SK-N-SH (cell line): ENCODE data around the gene THSD4. TPM values are rescaled to one million over a fixed set of nuclear protein-coding genes. Genes with fewer than 3 reads are reported as not detected.

Experiments used
- CTCF ChIA-PET: fragments of 300-600, 350-600 bp; formaldehyde crosslinking; extraction: SDS; loops from one replicate; lab custom pipeline; 2021; lab: Yijun Ruan, JAX
- POLR2A ChIA-PET: fragments of 350-600 bp; sonication (Branson Sonifier 250); formaldehyde crosslinking; extraction: SDS; loops from one replicate; lab custom pipeline; 2020; ENCODE audit warnings: antibody characterized with exemption, inconsistent platforms; lab: Yijun Ruan, JAX
- DNase-seq: peaks from one replicate; pipeline ENCODE4 v3.0.0; 2012
- H2AFZ ChIP-seq: fragments of 200-600 bp; sonication (generic); 2 replicates; pipeline ENCODE4 v1.8.1; 2016; ENCODE audit warnings: antibody characterized with exemption, mild to moderate bottlenecking, low read depth
- H3F3A ChIP-seq: fragments of 200-600 bp; sonication (generic); replicated peaks from 2 replicates; pipeline ENCODE3; 2016; ENCODE audit warnings: antibody characterized with exemption, mild to moderate bottlenecking; ENCODE audit not compliant: insufficient read depth
- H3K27ac ChIP-seq, 2 experiments: fragments of 200-500 bp in 1 of 2; fragments of 200-600 bp in 1 of 2; sonication (Bioruptor generic) in 1 of 2; sonication (generic), shearing (Covaris generic) in 1 of 2; 2 replicates each; pipeline versions ENCODE4 v1.5.1 to v1.6.1; 2014 to 2016; ENCODE audit warnings: low read depth in 2 of 2, inconsistent platforms in 1 of 2, low read length in 1 of 2, mild to moderate bottlenecking in 1 of 2, mixed read lengths in 1 of 2
- H3K27me3 ChIP-seq: fragments of 200-600 bp; sonication (generic), shearing (Covaris generic); 2 replicates; pipeline ENCODE4 v1.6.1; 2016; ENCODE audit warnings: mixed run types; ENCODE audit not compliant: insufficient read depth
- H3K36me3 ChIP-seq, 2 experiments: fragments of 200-500 bp in 1 of 2; fragments of 200-600 bp in 1 of 2; sonication (Bioruptor generic) in 1 of 2; sonication (generic) in 1 of 2; replicated peaks in 1 of 2; 2 replicates each; pipeline versions ENCODE3 to v1.5.1; 2014 to 2016; ENCODE audit warnings: low read length in 1 of 2, mild to moderate bottlenecking in 1 of 2; ENCODE audit not compliant: insufficient read depth in 2 of 2, control insufficient read depth in 1 of 2
- H3K4me1 ChIP-seq, 2 experiments: fragments of 200-500 bp in 1 of 2; fragments of 200-600 bp in 1 of 2; sonication (Bioruptor generic) in 1 of 2; sonication (generic), shearing (Covaris generic) in 1 of 2; 2 replicates each; pipeline versions ENCODE4 v1.5.1 to v1.6.1; 2014 to 2016; ENCODE audit warnings: low read depth in 1 of 2, low read length in 1 of 2, mixed run types in 1 of 2; ENCODE audit not compliant: insufficient read depth in 2 of 2, control insufficient read depth in 1 of 2
- H3K4me2 ChIP-seq: fragments of 200-600 bp; sonication (generic), shearing (Covaris generic); 2 replicates; pipeline ENCODE4 v1.6.1; 2017; ENCODE audit warnings: mixed run types
- H3K4me3 ChIP-seq, 2 experiments: fragments of 200-500 bp in 1 of 2; fragments of 200-600 bp in 1 of 2; sonication (Bioruptor generic) in 1 of 2; sonication (generic), shearing (Covaris generic) in 1 of 2; 2 replicates each; pipeline versions ENCODE4 v1.5.1 to v1.8.1; 2014 to 2016; ENCODE audit warnings: low read depth in 2 of 2, inconsistent platforms in 1 of 2, low read length in 1 of 2, mild to moderate bottlenecking in 1 of 2, mixed read lengths in 1 of 2, moderate library complexity in 1 of 2
- H3K79me2 ChIP-seq: fragments of 200-600 bp; sonication (generic); 2 replicates; pipeline ENCODE4 v1.8.1; 2017; ENCODE audit warnings: mild to moderate bottlenecking; ENCODE audit not compliant: insufficient read depth
- H3K9ac ChIP-seq: fragments of 200-600 bp; sonication (generic); 2 replicates; pipeline ENCODE4 v1.6.1; 2017; ENCODE audit warnings: mixed run types
- H3K9me2 ChIP-seq: fragments of 200-600 bp; sonication (generic); 2 replicates; pipeline ENCODE4 v1.6.1; 2017; ENCODE audit warnings: mixed run types
- H3K9me3 ChIP-seq: fragments of 200-600 bp; sonication (generic); 2 replicates; pipeline ENCODE4 v1.6.1; 2017; ENCODE audit warnings: mixed run types, mild to moderate bottlenecking, moderate library complexity
- H4K20me1 ChIP-seq: fragments of 200-600 bp; sonication (generic); 2 replicates; pipeline ENCODE4 v1.6.1; 2017; ENCODE audit warnings: mild to moderate bottlenecking, mixed run types; ENCODE audit not compliant: insufficient read depth
- CHD2 ChIP-seq: fragments of 150-350 bp; IDR thresholded peaks from 2 replicates; pipeline ENCODE4 v1.6.1; 2018; ENCODE audit warnings: low read length; ENCODE audit not compliant: partially characterized antibody
- ELF1 ChIP-seq: IDR thresholded peaks from 2 replicates; pipeline ENCODE4 v1.4.0; 2012
- FOXM1 ChIP-seq: IDR thresholded peaks from 2 replicates; pipeline ENCODE4 v1.4.0; 2012; ENCODE audit warnings: low read depth, mild to moderate bottlenecking
- GABPA ChIP-seq: IDR thresholded peaks from 2 replicates; pipeline ENCODE4 v1.4.0; 2012; ENCODE audit warnings: low read depth, mild to moderate bottlenecking
- MEF2A ChIP-seq: IDR thresholded peaks from 2 replicates; pipeline ENCODE4 v1.4.0; 2012; ENCODE audit warnings: low read depth, borderline replicate concordance
- MXI1 ChIP-seq: IDR thresholded peaks from 2 replicates; pipeline ENCODE4 v1.6.1; 2012; ENCODE audit warnings: mild to moderate bottlenecking, low read depth, low read length, improper control_type of control experiment
- NFIC ChIP-seq: IDR thresholded peaks from 2 replicates; pipeline ENCODE4 v1.4.0; 2012; ENCODE audit warnings: borderline replicate concordance
- NRF1 ChIP-seq: IDR thresholded peaks from 2 replicates; pipeline ENCODE4 v1.6.1; 2012; ENCODE audit warnings: low read depth, mild to moderate bottlenecking, low read length
- RAD21 ChIP-seq: IDR thresholded peaks from 2 replicates; pipeline ENCODE4 v1.6.1; 2012; ENCODE audit warnings: mild to moderate bottlenecking, low read length
- RFX5 ChIP-seq: IDR thresholded peaks from 2 replicates; pipeline ENCODE4 v1.6.1; 2012; ENCODE audit warnings: mild to moderate bottlenecking, improper control_type of control experiment, low read length
- SIN3A ChIP-seq: IDR thresholded peaks from 2 replicates; pipeline ENCODE4 v1.6.1; 2012; ENCODE audit warnings: low read depth, mild to moderate bottlenecking, low read length, moderate library complexity, borderline replicate concordance
- TCF12 ChIP-seq: IDR thresholded peaks from 2 replicates; pipeline ENCODE4 v1.4.0; 2012
- WGBS: methylation state at CpG from one replicate; pipeline ENCODE4 v1.1.6; 2017; ENCODE audit warnings: low lambda C conversion rate; 5-methylcytosine and 5-hydroxymethylcytosine counted together
- polyA plus RNA-seq, 3 experiments: library from polyadenylated mRNA; depleted of rRNA; stranded (reverse); fragments of >200 nt; gene quantifications; 2 replicates each; pipeline ENCODE4 v1.2.3, GENCODE V29; 2012
- TF ChIP-seq, protein P1 (sequence below): IDR thresholded peaks from 2 replicates; pipeline ENCODE4 v1.4.0; 2012; ENCODE audit warnings: low read depth
- TF ChIP-seq, protein P2 (sequence below): fragments of 200-600 bp; sonication (generic); IDR thresholded peaks from 2 replicates; pipeline ENCODE4 v1.6.1; 2017; ENCODE audit warnings: antibody characterized with exemption, mild to moderate bottlenecking, moderate library complexity
- TF ChIP-seq, protein P3 (sequence below): fragments of 150-350 bp; IDR thresholded peaks from 2 replicates; pipeline ENCODE4 v1.6.1; 2016; ENCODE audit warnings: mild to moderate bottlenecking, low read depth, low read length
- TF ChIP-seq, protein P4 (sequence below): IDR thresholded peaks from 2 replicates; pipeline ENCODE4 v1.4.0; 2012; ENCODE audit warnings: low read depth, borderline replicate concordance

The THSD4 gene
- polyA plus RNA-seq, 1 of the 3 experiments (the other 2 are of a cell fraction) = 79.1 TPM

DNA sequence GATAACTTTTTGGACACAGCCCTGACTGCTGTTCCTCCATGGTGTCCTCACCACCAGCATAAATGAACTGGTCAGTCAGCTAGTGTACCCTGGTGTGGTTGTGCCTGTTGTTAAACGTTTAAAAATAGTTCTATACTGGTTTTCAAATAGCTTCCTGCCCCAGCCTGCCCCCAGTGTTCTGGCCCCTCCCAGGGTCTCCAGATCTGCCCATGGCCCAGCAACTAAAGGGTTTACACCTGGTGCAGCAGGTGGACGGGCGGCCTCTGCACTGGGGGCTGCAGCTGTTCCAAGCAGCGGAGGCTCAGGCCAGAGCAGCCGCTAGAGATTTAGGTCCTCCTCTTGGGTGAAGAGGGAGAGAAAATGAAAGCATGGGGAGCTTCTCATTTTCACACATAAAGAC is 689.0 kb downstream of the THSD4 start:
- CTCF ChIA-PET = interaction anchor here (0.6 to 5.2 kb wide), 7 partner anchors 13 to 419 kb away, joined by 3 to 25 read pairs (median 4); no protein-coding TSS in a partner anchor
- no peak overlapping the region for H3K4me3 ChIP-seq

DNA sequence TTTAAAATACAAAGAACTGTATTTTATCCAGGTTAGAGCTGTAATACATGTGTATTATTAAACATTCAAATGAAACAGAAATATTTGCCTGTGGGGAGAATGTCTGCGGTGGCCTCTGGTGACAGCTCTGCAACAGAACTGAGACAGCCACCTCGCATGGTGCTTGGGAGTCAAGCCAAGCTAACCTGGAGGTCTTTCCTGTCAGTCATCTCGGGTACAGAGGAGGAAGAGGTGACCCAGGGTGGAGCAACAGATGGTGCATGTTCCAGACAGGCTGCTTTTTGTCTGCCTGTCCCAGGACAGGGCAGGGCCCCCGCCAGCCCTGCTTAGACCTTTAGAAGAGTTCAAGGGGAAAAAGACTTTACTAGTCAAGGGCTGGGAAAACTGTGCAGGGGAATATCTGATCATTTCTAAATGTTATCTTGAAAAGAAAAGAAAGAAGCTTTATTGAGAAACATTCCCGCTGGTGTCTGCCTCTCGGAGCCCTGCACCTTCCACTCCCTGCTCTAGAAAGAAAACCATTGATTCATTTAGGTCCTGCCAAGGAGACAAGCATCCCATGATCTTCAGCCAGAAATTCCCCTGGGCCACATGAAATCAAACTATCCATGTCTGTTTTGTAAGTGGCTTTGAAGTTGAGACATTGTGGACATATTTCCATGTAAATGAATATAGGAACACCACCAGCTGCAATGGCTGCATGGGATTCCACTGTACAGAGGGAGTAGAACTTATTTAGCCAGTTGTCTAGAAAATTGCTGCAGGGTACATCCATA is 689.6 kb downstream of the THSD4 start:
- Histone ChIP-seq H2AFZ (no peak overlapping the region), H3K79me2 (no peaks in the 10 kb centered on the region), H3K9ac (no peak overlapping the region), H3K4me2 (no peak overlapping the region), H3K9me3 (no peaks in the 10 kb centered on the region), H3F3A (peaks cover 3% of the 10 kb centered on the region), H3K27ac (no peak overlapping the region), H3K9me2 (no peaks in the 10 kb centered on the region), H3K4me3 (no peak overlapping the region), H3K4me1 (peaks cover 21 to 24% of the 10 kb centered on the region in 2 experiments; a peak in 3 of 4 replicates), H3K27me3 (no peaks in the 10 kb centered on the region), H4K20me1 (no peaks in the 10 kb centered on the region), H3K36me3 (no peaks in the 10 kb centered on the region)
- POLR2A ChIA-PET = no interaction called here
- CTCF ChIA-PET = interaction anchor here (0.6 to 5.2 kb wide), 7 partner anchors 25 to 420 kb away, joined by 3 to 25 read pairs (median 4); no protein-coding TSS in a partner anchor
- DNase-seq = peak; percentile 22
- WGBS = 74% methylated on average over 6 of the region's 6 CpGs
- TF ChIP-seq, protein P1, sequence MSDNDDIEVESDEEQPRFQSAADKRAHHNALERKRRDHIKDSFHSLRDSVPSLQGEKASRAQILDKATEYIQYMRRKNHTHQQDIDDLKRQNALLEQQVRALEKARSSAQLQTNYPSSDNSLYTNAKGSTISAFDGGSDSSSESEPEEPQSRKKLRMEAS = no peak
- TF ChIP-seq FOXM1 (no peak), SIN3A (no peak), TCF12 (no peak), RAD21 (no peak), NFIC (no peak), MXI1 (no peak), ELF1 (no peak), NRF1 (no peak), CHD2 (no peak), MEF2A (no peak), RFX5 (no peak)
- TF ChIP-seq, protein P2, sequence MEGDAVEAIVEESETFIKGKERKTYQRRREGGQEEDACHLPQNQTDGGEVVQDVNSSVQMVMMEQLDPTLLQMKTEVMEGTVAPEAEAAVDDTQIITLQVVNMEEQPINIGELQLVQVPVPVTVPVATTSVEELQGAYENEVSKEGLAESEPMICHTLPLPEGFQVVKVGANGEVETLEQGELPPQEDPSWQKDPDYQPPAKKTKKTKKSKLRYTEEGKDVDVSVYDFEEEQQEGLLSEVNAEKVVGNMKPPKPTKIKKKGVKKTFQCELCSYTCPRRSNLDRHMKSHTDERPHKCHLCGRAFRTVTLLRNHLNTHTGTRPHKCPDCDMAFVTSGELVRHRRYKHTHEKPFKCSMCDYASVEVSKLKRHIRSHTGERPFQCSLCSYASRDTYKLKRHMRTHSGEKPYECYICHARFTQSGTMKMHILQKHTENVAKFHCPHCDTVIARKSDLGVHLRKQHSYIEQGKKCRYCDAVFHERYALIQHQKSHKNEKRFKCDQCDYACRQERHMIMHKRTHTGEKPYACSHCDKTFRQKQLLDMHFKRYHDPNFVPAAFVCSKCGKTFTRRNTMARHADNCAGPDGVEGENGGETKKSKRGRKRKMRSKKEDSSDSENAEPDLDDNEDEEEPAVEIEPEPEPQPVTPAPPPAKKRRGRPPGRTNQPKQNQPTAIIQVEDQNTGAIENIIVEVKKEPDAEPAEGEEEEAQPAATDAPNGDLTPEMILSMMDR = no peak
- TF ChIP-seq, protein P3, sequence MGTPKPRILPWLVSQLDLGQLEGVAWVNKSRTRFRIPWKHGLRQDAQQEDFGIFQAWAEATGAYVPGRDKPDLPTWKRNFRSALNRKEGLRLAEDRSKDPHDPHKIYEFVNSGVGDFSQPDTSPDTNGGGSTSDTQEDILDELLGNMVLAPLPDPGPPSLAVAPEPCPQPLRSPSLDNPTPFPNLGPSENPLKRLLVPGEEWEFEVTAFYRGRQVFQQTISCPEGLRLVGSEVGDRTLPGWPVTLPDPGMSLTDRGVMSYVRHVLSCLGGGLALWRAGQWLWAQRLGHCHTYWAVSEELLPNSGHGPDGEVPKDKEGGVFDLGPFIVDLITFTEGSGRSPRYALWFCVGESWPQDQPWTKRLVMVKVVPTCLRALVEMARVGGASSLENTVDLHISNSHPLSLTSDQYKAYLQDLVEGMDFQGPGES = no peak

More for the DNA sequence above, 689.0 kb downstream of the THSD4 start:
- 91% methylated on average over 5 of the region's 5 CpGs for WGBS
- H3F3A ChIP-seq = peaks cover 3% of the 10 kb centered on the region
- H3K9me2 ChIP-seq = no peaks in the 10 kb centered on the region
- no peak overlapping the region for H3K4me2 ChIP-seq
- H3K9ac ChIP-seq = no peak overlapping the region
- peaks cover 21 to 24% of the 10 kb centered on the region in 2 experiments; a peak in 3 of 4 replicates for H3K4me1 ChIP-seq
- TF ChIP-seq MXI1 = no peak
- TF ChIP-seq RAD21 = no peak
- TF ChIP-seq SIN3A = no peak
- TF ChIP-seq, protein P2 = no peak
- TF ChIP-seq, protein P4, sequence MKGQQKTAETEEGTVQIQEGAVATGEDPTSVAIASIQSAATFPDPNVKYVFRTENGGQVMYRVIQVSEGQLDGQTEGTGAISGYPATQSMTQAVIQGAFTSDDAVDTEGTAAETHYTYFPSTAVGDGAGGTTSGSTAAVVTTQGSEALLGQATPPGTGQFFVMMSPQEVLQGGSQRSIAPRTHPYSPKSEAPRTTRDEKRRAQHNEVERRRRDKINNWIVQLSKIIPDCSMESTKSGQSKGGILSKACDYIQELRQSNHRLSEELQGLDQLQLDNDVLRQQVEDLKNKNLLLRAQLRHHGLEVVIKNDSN = no peak
- no peak for TF ChIP-seq GABPA
- H4K20me1 ChIP-seq = no peaks in the 10 kb centered on the region
- H3K79me2 ChIP-seq = no peaks in the 10 kb centered on the region
- H3K27ac ChIP-seq = no peak overlapping the region
- POLR2A ChIA-PET = no interaction called here
- no peaks in the 10 kb centered on the region for H3K27me3 ChIP-seq
- H3K9me3 ChIP-seq = no peaks in the 10 kb centered on the region
- no peak for DNase-seq
- H3K36me3 ChIP-seq = no peaks in the 10 kb centered on the region
- H2AFZ ChIP-seq = no peak overlapping the region
